HL-60 (cell line): ENCODE measurements around the gene SIPA1L3.

Experiments
- DNase-seq, 2 experiments: peaks; one replicate each; pipeline ENCODE4 v3.0.0-alpha.2; 2010 to 2020; ENCODE audit warnings: low read depth in 1 of 2, low spot score in 1 of 2
- H3K27ac ChIP-seq: fragments of 250-450 bp; sonication (Bioruptor Pico); replicated peaks from 2 replicates; pipeline ENCODE4 v1.5.1; 2020; ENCODE audit warnings: mild to moderate bottlenecking, moderate library complexity
- H3K27me3 ChIP-seq: fragments of 250-450 bp; sonication (Bioruptor Pico); 2 replicates; pipeline ENCODE4 v1.5.1; 2021; ENCODE audit warnings: mild to moderate bottlenecking, moderate library complexity; ENCODE audit not compliant: insufficient read depth, poor library complexity, severe bottlenecking
- H3K4me3 ChIP-seq: replicated peaks from 2 replicates; pipeline ENCODE4 v1.5.1; 2011; ENCODE audit warnings: mild to moderate bottlenecking, control low read depth, low read length; ENCODE audit not compliant: insufficient read depth
- CTCF ChIP-seq: IDR thresholded peaks from one replicate; pipeline ENCODE4 v1.5.1; 2011; ENCODE audit warnings: low read length, control low read depth, inconsistent platforms; ENCODE audit not compliant: insufficient read depth
- GABPA ChIP-seq: IDR thresholded peaks from 2 replicates; pipeline ENCODE4 v1.6.1; 2012; ENCODE audit warnings: low read depth
- POLR2AphosphoS5 ChIP-seq: IDR thresholded peaks from 2 replicates; pipeline ENCODE4 v1.6.1; 2012; ENCODE audit warnings: low read depth
- REST ChIP-seq: IDR thresholded peaks from 2 replicates; pipeline ENCODE4 v1.6.1; 2012; ENCODE audit warnings: low read depth; ENCODE audit not compliant: insufficient replicate concordance
- SPI1 ChIP-seq: IDR thresholded peaks from 2 replicates; pipeline ENCODE4 v1.6.1; 2012; ENCODE audit warnings: low read depth, mild to moderate bottlenecking, borderline replicate concordance

The SIPA1L3 gene

GRCh38 chr19:38219221-38219620, 312.2 kb downstream of the SIPA1L3 start:
- peaks cover 25% of the 10 kb centered on the region for H3K27me3 ChIP-seq
- H3K27ac ChIP-seq, result no peak overlapping the region
- DNase-seq, result no peak
- TF ChIP-seq POLR2AphosphoS5 (no peak), REST (no peak), SPI1 (no peak), CTCF (no peak), GABPA (no peak)
- no peak overlapping the region for H3K4me3 ChIP-seq

DNA sequence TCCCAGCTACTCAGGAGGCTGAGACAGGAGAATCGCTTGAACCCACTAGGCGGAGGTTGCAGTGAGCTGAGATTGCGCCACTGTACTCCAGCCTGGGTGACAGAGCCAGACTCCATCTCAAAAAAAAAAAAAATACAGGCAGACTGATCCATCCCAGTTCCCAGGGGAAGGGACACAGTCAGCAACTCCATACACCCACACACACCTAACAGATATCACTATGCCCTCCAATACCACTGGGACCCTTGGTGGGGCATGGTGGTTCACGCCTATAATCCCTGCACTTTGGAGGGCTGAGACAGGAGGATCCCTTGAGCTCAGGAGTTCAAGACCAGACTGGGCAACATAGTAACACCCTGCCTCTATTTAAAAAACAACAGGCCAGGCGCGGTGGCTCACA, 314.4 kb downstream of the SIPA1L3 start:
- DNase-seq, result no peak
- no peak for TF ChIP-seq CTCF
- TF ChIP-seq SPI1, result no peak
- TF ChIP-seq POLR2AphosphoS5, result no peak
- no peak for TF ChIP-seq REST
- TF ChIP-seq GABPA, result no peak
- Histone ChIP-seq H3K27me3 (peaks cover 32% of the 10 kb centered on the region), H3K4me3 (no peak overlapping the region), H3K27ac (no peak overlapping the region)

- TF ChIP-seq SPI1 (no peak), REST (no peak)
- no peak for DNase-seq
Measured at GRCh38 chr19:38221919-38222830, 315.2 kb downstream of the SIPA1L3 start.

More at GRCh38 chr19:38221919-38222830, 315.2 kb downstream of the SIPA1L3 start:
- Histone ChIP-seq H3K27me3 (peaks cover 32% of the 10 kb centered on the region), H3K4me3 (no peak overlapping the region), H3K27ac (no peak overlapping the region)
